ENCODE results near the gene ATP9B. TPM values are rescaled to one million over a fixed set of nuclear protein-coding genes. Genes with fewer than 3 reads are reported as not detected.

Gene ATP9B
- total and polyA plus RNA-seq, 2 donors from 2014 or later: 10.0 to 48.2 TPM

DNA sequence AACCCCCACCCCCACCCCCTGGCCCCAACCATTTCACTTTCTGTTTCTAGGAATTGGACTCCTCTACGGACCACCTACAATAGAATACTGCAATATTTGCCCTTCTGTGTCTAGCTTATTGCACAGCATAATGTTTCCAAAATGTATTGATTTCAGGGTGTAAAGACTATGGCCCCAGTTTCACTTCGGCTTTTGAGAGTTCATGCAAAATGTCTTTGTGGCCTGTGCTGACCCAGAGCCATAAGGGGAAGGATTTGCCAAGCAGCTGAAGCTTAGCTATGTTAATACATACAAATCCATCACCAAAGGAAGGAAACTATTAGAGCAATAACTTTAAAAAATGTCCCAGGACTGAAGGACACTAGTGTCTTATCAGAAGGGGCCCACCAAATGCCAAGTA, 11.2 kb upstream of the ATP9B start:
- no peaks in the 10 kb centered on the region for H3K27me3 ChIP-seq (ENCODE audit: control insufficient read depth, insufficient read depth, low read length)
- H3K36me3 ChIP-seq (ENCODE audit: control insufficient read depth in 2 of 3, insufficient read depth in 3 of 3, low read length in 3 of 3): no peaks in the 10 kb centered on the region
- TF ChIP-seq, protein P1, sequence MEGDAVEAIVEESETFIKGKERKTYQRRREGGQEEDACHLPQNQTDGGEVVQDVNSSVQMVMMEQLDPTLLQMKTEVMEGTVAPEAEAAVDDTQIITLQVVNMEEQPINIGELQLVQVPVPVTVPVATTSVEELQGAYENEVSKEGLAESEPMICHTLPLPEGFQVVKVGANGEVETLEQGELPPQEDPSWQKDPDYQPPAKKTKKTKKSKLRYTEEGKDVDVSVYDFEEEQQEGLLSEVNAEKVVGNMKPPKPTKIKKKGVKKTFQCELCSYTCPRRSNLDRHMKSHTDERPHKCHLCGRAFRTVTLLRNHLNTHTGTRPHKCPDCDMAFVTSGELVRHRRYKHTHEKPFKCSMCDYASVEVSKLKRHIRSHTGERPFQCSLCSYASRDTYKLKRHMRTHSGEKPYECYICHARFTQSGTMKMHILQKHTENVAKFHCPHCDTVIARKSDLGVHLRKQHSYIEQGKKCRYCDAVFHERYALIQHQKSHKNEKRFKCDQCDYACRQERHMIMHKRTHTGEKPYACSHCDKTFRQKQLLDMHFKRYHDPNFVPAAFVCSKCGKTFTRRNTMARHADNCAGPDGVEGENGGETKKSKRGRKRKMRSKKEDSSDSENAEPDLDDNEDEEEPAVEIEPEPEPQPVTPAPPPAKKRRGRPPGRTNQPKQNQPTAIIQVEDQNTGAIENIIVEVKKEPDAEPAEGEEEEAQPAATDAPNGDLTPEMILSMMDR (IDR thresholded peaks at IDR 0.05; ENCODE audit: borderline replicate concordance, extremely low read depth, insufficient read depth): no peak
- H3K4me3 ChIP-seq (ENCODE audit: low read length in 3 of 3): no peak overlapping the region
- intact Hi-C loops (cut with DNase I): no loop called here
- no peak overlapping the region for H3K27ac ChIP-seq (ENCODE audit: low read depth in 2 of 2, low read length in 2 of 2)
- peaks cover 0 to 3% (median 0%) of the 10 kb centered on the region in 3 donors for H3K4me1 ChIP-seq (ENCODE audit: control insufficient read depth in 2 of 3, insufficient read depth in 2 of 3, low read depth in 1 of 3, low read length in 3 of 3)
- no peak overlapping the region for H3K9ac ChIP-seq (ENCODE audit: low read length in 3 of 3)
- DNase-seq (no peak), FAIRE-seq (no peak)
- no peaks in the 10 kb centered on the region for H3K9me3 ChIP-seq (ENCODE audit: control insufficient read depth in 2 of 3, insufficient read depth in 1 of 3, low read length in 3 of 3)

DNA sequence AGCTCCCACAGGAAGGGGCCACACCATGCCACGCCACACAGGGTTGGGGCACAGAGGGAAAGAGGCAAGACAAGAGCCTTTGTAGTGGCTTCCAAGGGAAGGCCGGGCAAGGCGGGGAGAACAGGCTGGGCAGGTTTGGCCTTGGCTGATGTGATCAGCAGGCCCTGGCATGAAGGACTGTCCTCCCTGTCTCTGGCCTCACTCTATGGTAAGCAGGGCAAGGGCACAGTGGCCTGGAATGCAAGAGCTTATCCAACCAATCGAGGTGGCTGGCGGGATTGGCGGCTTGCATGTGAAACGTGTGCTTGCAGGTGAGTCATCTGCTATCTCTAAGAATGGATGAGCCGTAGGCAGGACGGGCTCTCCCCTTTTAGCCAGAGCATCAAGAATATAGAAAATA, 6.4 kb upstream of the ATP9B start:
- no peak for FAIRE-seq

DNA sequence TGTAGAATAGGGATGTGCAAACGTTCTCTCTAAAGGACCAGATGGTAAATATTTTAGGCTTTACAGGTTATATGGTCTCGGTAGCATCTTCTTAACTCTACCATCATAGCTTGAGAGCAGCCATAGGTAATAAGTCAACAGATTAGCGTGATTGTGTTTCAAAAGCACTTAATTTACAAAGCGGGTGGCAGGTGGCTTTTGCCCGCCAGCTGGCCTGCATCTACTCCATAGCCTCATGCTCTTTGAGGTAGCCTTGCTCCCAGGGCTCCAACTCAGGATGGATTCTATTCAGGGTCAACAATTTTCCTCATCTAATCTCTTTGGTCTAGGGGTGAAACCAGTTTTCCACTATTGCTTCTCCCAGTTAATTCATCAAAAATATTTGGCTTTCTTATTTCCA, 5.0 kb upstream of the ATP9B start:
- Histone ChIP-seq H3K9me3 (ENCODE audit: control insufficient read depth in 2 of 3, insufficient read depth in 1 of 3, low read length in 3 of 3) (no peaks in the 10 kb centered on the region), H3K4me1 (ENCODE audit: control insufficient read depth in 2 of 3, insufficient read depth in 2 of 3, low read depth in 1 of 3, low read length in 3 of 3) (no peaks in the 10 kb centered on the region), H3K9ac (ENCODE audit: low read length in 3 of 3) (no peak overlapping the region), H3K27me3 (ENCODE audit: control insufficient read depth, insufficient read depth, low read length) (no peaks in the 10 kb centered on the region), H3K4me3 (ENCODE audit: low read length in 3 of 3) (no peak overlapping the region), H3K36me3 (ENCODE audit: control insufficient read depth in 2 of 3, insufficient read depth in 3 of 3, low read length in 3 of 3) (no peaks in the 10 kb centered on the region), H3K27ac (ENCODE audit: low read depth in 2 of 2, low read length in 2 of 2) (no peak overlapping the region)
- intact Hi-C loops (cut with DNase I): no loop called here
- no peak for DNase-seq
- no peak for FAIRE-seq
- TF ChIP-seq, protein P1 (IDR thresholded peaks at IDR 0.05; ENCODE audit: borderline replicate concordance, extremely low read depth, insufficient read depth): no peak

More for the DNA sequence above, 6.4 kb upstream of the ATP9B start:
- no peaks in the 10 kb centered on the region for H3K9me3 ChIP-seq (ENCODE audit: control insufficient read depth in 2 of 3, insufficient read depth in 1 of 3, low read length in 3 of 3)
- no peak overlapping the region for H3K27ac ChIP-seq (ENCODE audit: low read depth in 2 of 2, low read length in 2 of 2)
- no peaks in the 10 kb centered on the region for H3K4me1 ChIP-seq (ENCODE audit: control insufficient read depth in 2 of 3, insufficient read depth in 2 of 3, low read depth in 1 of 3, low read length in 3 of 3)
- intact Hi-C loops (cut with DNase I): no loop called here
- TF ChIP-seq, protein P1 (IDR thresholded peaks at IDR 0.05; ENCODE audit: borderline replicate concordance, extremely low read depth, insufficient read depth): no peak
- no peaks in the 10 kb centered on the region for H3K27me3 ChIP-seq (ENCODE audit: control insufficient read depth, insufficient read depth, low read length)
- H3K4me3 ChIP-seq (ENCODE audit: low read length in 3 of 3): no peak overlapping the region
- no peak for DNase-seq
- H3K36me3 ChIP-seq (ENCODE audit: control insufficient read depth in 2 of 3, insufficient read depth in 3 of 3, low read length in 3 of 3): no peaks in the 10 kb centered on the region
- no peak overlapping the region for H3K9ac ChIP-seq (ENCODE audit: low read length in 3 of 3)

DNA sequence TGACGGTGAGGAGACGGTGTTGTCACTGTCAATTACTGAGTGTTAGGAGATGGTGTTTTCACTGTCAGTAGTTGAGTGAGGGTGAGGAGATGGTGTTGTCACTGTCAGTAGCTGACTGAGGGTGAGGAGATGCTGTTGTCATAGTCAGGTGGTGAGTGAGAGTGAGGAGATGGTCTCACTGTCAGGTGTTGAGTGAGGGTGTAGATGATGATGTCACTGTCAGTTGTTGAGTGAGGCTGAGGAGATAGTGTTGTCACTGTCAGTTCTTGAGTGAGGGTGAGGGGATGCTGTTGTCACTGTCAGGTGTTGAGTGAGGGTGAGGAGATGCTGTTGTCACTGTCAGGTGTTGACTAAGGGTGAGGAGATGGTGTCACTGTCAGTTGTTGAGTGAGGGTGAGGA, 3.4 kb upstream of the ATP9B start:
- Histone ChIP-seq H3K9me3 (ENCODE audit: control insufficient read depth in 2 of 3, insufficient read depth in 1 of 3, low read length in 3 of 3) (no peaks in the 10 kb centered on the region), H3K27ac (ENCODE audit: low read depth in 2 of 2, low read length in 2 of 2) (no peak overlapping the region), H3K27me3 (ENCODE audit: control insufficient read depth, insufficient read depth, low read length) (no peaks in the 10 kb centered on the region), H3K4me3 (ENCODE audit: low read length in 3 of 3) (no peak overlapping the region), H3K9ac (ENCODE audit: low read length in 3 of 3) (no peak overlapping the region), H3K4me1 (ENCODE audit: control insufficient read depth in 2 of 3, insufficient read depth in 2 of 3, low read depth in 1 of 3, low read length in 3 of 3) (peaks cover 0 to 9% (median 0%) of the 10 kb centered on the region in 3 donors), H3K36me3 (ENCODE audit: control insufficient read depth in 2 of 3, insufficient read depth in 3 of 3, low read length in 3 of 3) (no peaks in the 10 kb centered on the region)
- no peak for DNase-seq
- intact Hi-C loops (cut with DNase I): no loop called here
- TF ChIP-seq, protein P1 (IDR thresholded peaks at IDR 0.05; ENCODE audit: borderline replicate concordance, extremely low read depth, insufficient read depth): no peak
- FAIRE-seq: no peak
